ENCODE results near the gene EHHADH. TPM values are rescaled to one million over a fixed set of nuclear protein-coding genes. Genes with fewer than 3 reads are reported as not detected.
A peak's percentile ranks its signal among the peaks of the same experiment; 100 is the strongest.
"Not testable (repeated sequence)": the region's sequence is repeated elsewhere in the genome, so short reads cannot be mapped to it uniquely, and the experiment has no call there.

The EHHADH gene
- total RNA-seq (2014; rRNA removed; shearing (Covaris generic)) (0.15 TPM in 1 of 2 replicates, not detected in the other), total RNA-seq (2022) (1.1 and 1.3 TPM in 2 replicates), Bru-seq, nascent RNA (percentile 26 among the genes with signal in this experiment), BruChase-seq, experiment 1, labeled RNA remaining after a 6-hour chase (percentile 18 among the genes with signal in this experiment), BruChase-seq, experiment 2, labeled RNA remaining after a 2-hour chase (percentile 20 among the genes with signal in this experiment)
- long read RNA-seq, partial matches to known transcripts: 1 of 3 reads
- long read RNA-seq, other reads (novel, unspliced or antisense): 2 of 3 reads

DNA sequence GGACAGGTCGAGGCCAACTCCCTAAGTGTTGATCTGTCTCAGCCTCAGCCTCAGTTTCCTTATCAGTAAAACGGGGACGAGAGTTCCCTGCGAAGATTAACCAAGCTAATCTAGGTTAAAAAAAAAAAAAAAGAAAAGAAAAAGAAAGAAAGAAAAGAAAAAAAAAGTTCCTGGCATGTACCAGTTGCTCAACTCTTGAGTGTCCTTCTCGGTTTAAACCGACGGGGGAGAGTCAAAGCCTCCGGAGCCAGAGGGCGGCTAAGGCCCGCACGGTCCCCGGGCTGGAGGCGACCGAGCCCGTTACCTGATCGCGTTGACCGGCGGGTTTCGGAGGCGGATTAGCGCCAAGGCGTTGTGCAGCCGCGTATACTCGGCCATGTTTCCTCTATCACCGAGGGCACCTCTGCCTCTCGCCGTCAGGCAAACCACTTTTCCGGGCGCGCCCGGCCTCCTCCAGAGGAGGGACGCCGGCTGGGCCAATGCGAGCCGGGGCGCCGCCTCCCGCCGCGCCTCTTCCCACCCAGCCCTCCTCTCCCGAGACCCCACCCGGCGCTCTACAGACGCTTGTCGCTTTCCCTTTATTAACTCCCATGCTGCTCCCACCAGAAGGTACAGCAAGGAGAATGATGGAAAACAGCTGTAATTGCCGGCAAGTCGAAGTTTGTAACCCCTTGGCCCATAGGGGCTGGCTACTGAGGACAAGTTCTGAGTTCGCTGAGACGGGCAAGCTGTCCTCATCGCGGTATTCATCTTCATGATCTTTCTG lies at the start of gene EHHADH:
EHHADH (minus strand) TSS at position 405 of the 766 bp plus-strand sequence; CDS start at position 378, 27 bp downstream.
- BruUV-seq (replicated peaks): no TSS peak
- Histone ChIP-seq H3K4me2 (ENCODE audit: low read length) (no peak within 1 kb of the TSS), H3K9me3 (ENCODE audit: low read length) (no peaks in the 10 kb centered on the region), H3K36me3 (ENCODE audit: insufficient read depth, low read length) (no peaks in the 10 kb centered on the region), H3K4me1 (ENCODE audit: insufficient read depth, low read length, poor library complexity, severe bottlenecking) (no peaks in the 10 kb centered on the region), H4K20me1 (ENCODE audit: insufficient read depth, low read length) (no peaks in the 10 kb centered on the region), H3K4me3 (ENCODE audit: low read depth, low read length, poor library complexity, severe bottlenecking) (no peak within 1 kb of the TSS), H2AFZ (ENCODE audit: low read length) (no peak within 1 kb of the TSS), H3K27ac (ENCODE audit: low read depth, low read length, poor library complexity, severe bottlenecking) (no peak within 1 kb of the TSS), H3K9me2 (ENCODE audit: insufficient read depth, low read length) (no peaks in the 10 kb centered on the region), H3K79me2 (ENCODE audit: insufficient read depth, low read depth, low read length) (no peaks in the 10 kb centered on the region)
- ChIA-PET POLR2A (interaction anchor here (0.7 kb wide), 1 partner anchor 16 kb away, joined by 3 read pairs; no protein-coding TSS in a partner anchor), CTCF (ENCODE audit: unreplicated experiment) (no interaction called here)
- no peak for DNase-seq (ENCODE audit: low spot score)
- no peak for TF ChIP-seq CTCF (conservative IDR thresholded peaks at IDR 0.05; ENCODE audit: low read length)
- TF ChIP-seq EZH2phosphoT487 (IDR thresholded peaks at IDR 0.05; ENCODE audit: borderline replicate concordance, low read depth, low read length): no peak
- intact Hi-C loops (cut with micrococcal nuclease; ENCODE audit: unreplicated experiment): no loop called here

- BruUV-seq (replicated peaks); H3K79me2 ChIP-seq (ENCODE audit: insufficient read depth, low read depth, low read length); H3K36me3 ChIP-seq (ENCODE audit: insufficient read depth, low read length); H3K9me3 ChIP-seq (ENCODE audit: low read length); H3K27ac ChIP-seq (ENCODE audit: low read depth, low read length, poor library complexity, severe bottlenecking); H3K9me2 ChIP-seq (ENCODE audit: insufficient read depth, low read length); H3K4me3 ChIP-seq (ENCODE audit: low read depth, low read length, poor library complexity, severe bottlenecking); intact Hi-C loops (cut with micrococcal nuclease; ENCODE audit: unreplicated experiment); H2AFZ ChIP-seq (ENCODE audit: low read length); CTCF ChIA-PET (ENCODE audit: unreplicated experiment); H4K20me1 ChIP-seq (ENCODE audit: insufficient read depth, low read length): not testable (repeated sequence)
- Histone ChIP-seq H3K4me2 (ENCODE audit: low read length) (0 out of 2 replicates have a peak overlapping the region, but pooled peaks have one; percentile 16), H3K4me1 (ENCODE audit: insufficient read depth, low read length, poor library complexity, severe bottlenecking) (peaks cover 16% of the 10 kb centered on the region)
- POLR2A ChIA-PET: interaction anchor here (0.7 kb wide), 2 partner anchors 426 to 603 kb away, joined by 3 to 4 read pairs; no protein-coding TSS in a partner anchor
- peak; percentile 42 for DNase-seq (ENCODE audit: low spot score)
Observed at GRCh38 chr3:185299918-185300426, 46.1 kb upstream of the EHHADH start.

DNA sequence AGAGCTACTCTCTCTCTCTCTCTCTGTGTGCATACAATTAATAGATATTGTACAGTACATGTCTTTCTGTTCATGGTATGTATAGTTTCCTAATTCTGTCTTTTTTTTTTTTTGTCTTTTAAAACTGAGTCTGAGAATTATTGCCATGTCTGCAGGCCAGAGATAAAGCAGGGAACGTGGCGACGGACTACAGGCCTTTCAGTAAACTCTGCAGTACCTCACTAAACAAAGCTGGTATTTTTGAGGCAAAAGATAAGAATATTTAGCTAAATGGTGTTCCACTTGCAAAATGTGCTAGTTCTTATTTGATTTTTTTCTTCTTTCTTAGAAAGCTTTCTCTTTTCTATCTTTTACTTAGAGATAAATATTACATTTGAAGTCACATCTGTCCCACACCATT lies 44.0 kb upstream of the EHHADH start:
- POLR2A ChIA-PET: interaction anchor here (0.7 kb wide), 2 partner anchors 11 to 172 kb away, joined by 3 to 6 read pairs; no protein-coding TSS in a partner anchor
- Histone ChIP-seq H3K4me1 (ENCODE audit: insufficient read depth, low read length, poor library complexity, severe bottlenecking) (peaks cover 16% of the 10 kb centered on the region), H3K79me2 (ENCODE audit: insufficient read depth, low read depth, low read length) (no peaks in the 10 kb centered on the region), H3K4me2 (ENCODE audit: low read length) (no peak overlapping the region), H3K36me3 (ENCODE audit: insufficient read depth, low read length) (no peaks in the 10 kb centered on the region), H4K20me1 (ENCODE audit: insufficient read depth, low read length) (no peaks in the 10 kb centered on the region), H2AFZ (ENCODE audit: low read length) (no peak overlapping the region), H3K4me3 (ENCODE audit: low read depth, low read length, poor library complexity, severe bottlenecking) (no peak overlapping the region), H3K9me2 (ENCODE audit: insufficient read depth, low read length) (no peaks in the 10 kb centered on the region), H3K27ac (ENCODE audit: low read depth, low read length, poor library complexity, severe bottlenecking) (no peak overlapping the region), H3K9me3 (ENCODE audit: low read length) (no peaks in the 10 kb centered on the region)
- BruUV-seq (replicated peaks): no TSS peak
- TF ChIP-seq CTCF (conservative IDR thresholded peaks at IDR 0.05; ENCODE audit: low read length) (no peak), EZH2phosphoT487 (IDR thresholded peaks at IDR 0.05; ENCODE audit: borderline replicate concordance, low read depth, low read length) (no peak)
- intact Hi-C loops (cut with micrococcal nuclease; ENCODE audit: unreplicated experiment): no loop called here
- no peak for DNase-seq (ENCODE audit: low spot score)
- CTCF ChIA-PET (ENCODE audit: unreplicated experiment): no interaction called here
